Heart right ventricle (tissue), 16 donors: ENCODE results near the gene JMJD7. TPM values are rescaled to one million over a fixed set of nuclear protein-coding genes. Genes with fewer than 3 reads are reported as not detected.

Experiments
- ATAC-seq, 8 donors: fragments of 200-7000 bp; cut with Tn5 transposase; one replicate each; pipeline ENCODE4 v1.9.1; 2020; ENCODE audit warnings: mild to moderate bottlenecking in 8 of 8, moderate library complexity in 8 of 8, moderate number of reproducible peaks in 1 of 8
- DNase-seq, 2 donors: peaks; one replicate each; pipeline ENCODE4 v3.0.0-alpha.2; 2020
- H3K27ac ChIP-seq, 10 donors: fragments of 200-600 bp; sonication (generic) in 2 of 10; one replicate each; pipeline versions ENCODE4 v1.5.0 to v1.8.0; 2020 to 2022; ENCODE audit warnings: mild to moderate bottlenecking in 3 of 10
- H3K27me3 ChIP-seq, 7 donors: fragments of 200-600 bp; one replicate each; pipeline ENCODE4 v1.8.0; 2021 to 2022; ENCODE audit warnings: mild to moderate bottlenecking in 2 of 7
- H3K36me3 ChIP-seq, 9 donors: fragments of 200-600 bp; sonication (generic) in 1 of 9; one replicate each; pipeline versions ENCODE4 v1.5.0 to v1.8.0; 2020 to 2022; ENCODE audit warnings: mild to moderate bottlenecking in 2 of 9
- H3K4me1 ChIP-seq, 9 donors: fragments of 200-600 bp; sonication (generic) in 1 of 9; one replicate each; pipeline versions ENCODE4 v1.5.0 to v1.8.0; 2020 to 2022; ENCODE audit warnings: mild to moderate bottlenecking in 4 of 9
- H3K4me3 ChIP-seq, 10 donors: fragments of 200-600 bp; sonication (generic) in 2 of 10; one replicate each; pipeline versions ENCODE4 v1.5.0 to v1.8.0; 2020 to 2022; ENCODE audit warnings: mild to moderate bottlenecking in 7 of 10, moderate library complexity in 2 of 10
- H3K9me3 ChIP-seq, 11 donors: fragments of 200-600 bp in 10 of 11; sonication (generic) in 2 of 11; one replicate each; pipeline versions ENCODE4 v1.5.0 to v1.8.0; 2013 to 2022; ENCODE audit warnings: mild to moderate bottlenecking in 2 of 11, control low read depth in 1 of 11, moderate library complexity in 1 of 11
- WGBS, 2 donors: extraction: QIAGEN DNeasy Blood & Tissue Kit; methylation state at CpG; one replicate each; pipeline ENCODE4 v1.1.7; 2013; ENCODE audit warnings: inconsistent platforms in 1 of 2; 5-methylcytosine and 5-hydroxymethylcytosine counted together
- intact Hi-C, 10 donors: fragments of 100-400 bp; cut with DNase I; formaldehyde crosslinking; loops; one replicate each; pipeline versions ENCODE4 v1.11.1 to v1.14.2; 2022
- polyA plus RNA-seq, 2 donors: library from polyadenylated mRNA; stranded (reverse); fragments of 200-250 nt; gene quantifications; one replicate each; pipeline ENCODE4 v1.2.3, GENCODE V29; 2013
- total RNA-seq, 10 donors: library from RNA; stranded (reverse); fragmentation: NEBNext Ultra II Directional in 3 of 10; extraction: Animal tissue kit (Norgen Biotek cat#: 25700) in 3 of 10; gene quantifications; one replicate each; pipeline versions ENCODE4 v1.2.1 to v1.2.4, GENCODE V29; 2021 to 2023
- TF ChIP-seq, protein P1 (sequence below), 9 donors: fragments of 200-600 bp; sonication (generic) in 2 of 9; IDR thresholded peaks; one replicate each; pipeline versions ENCODE4 v1.5.0 to v1.8.0; 2021 to 2022; ENCODE audit warnings: antibody characterized with exemption in 9 of 9, mild to moderate bottlenecking in 5 of 9, moderate library complexity in 1 of 9
- donor health status: Arrhythmogenic right ventricular cardiomyopathy.
- donor health status: ischemic (EF 13 %, LVEDD 7.1; RV severe dilation, severe dysfunction).
- donor health status: healthy with polysubstance abuse.
- donor health status: DM: no; HTN: yes; CAD: no.
- donor health status: DM: no; HTN: no; CAD: no.
- donor health status: ischemic (EF 25% LVEDD 6.9; RV normal size, moderate dysfunction).
- donor health status: ischemic (EF 25% LVEDD 5.7; RV mildly dilated, moderate dysfunction).
- donor health status: healthy.
- donor health status: DM: yes; HTN: yes; CAD: no.
- donor health status: Ischemic cardiomyopathy.
- donor health status: ischemic (EF 35%, LVEDD 5.7; RV mildly dilated, moderate dysfunction).
- donor health status: nonischemic (EF 11% LVEDD 7.7; RV severe dilation, severe dysfunction).
- donor health status: DM: yes; HTN: yes; CAD: no.
- donor health status: PGD.
- donor health status: ischemic (EF 29% LVEDD 5.4; RV normal size, mild dysfunction).
- donor health status: nonischemic (EF 23%, LVEDD 6.1; RV moderate dilation, normal function).

The JMJD7 gene
- total and polyA plus RNA-seq, 12 donors = 8.6 to 23.0 (median 12.9) TPM

DNA sequence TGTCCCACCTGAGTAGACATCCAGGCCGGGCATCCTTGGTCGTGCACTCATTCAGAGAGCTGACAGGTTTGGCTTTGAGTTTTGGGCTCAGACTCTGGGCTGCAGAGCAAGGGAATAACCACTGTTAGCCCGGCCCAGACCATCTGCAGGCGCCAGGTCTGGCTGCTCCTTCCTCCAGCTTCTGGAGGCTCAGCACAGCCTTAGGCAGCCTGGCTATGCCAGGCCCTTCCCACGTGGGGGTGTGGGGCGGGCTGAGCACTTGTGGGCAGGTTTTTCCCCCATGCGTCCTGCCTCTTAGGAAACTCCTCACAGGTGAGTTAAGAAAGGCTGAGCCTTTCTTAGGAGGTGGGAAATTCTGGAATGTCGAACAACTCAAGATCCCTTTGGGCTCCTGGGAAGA lies 22.0 kb downstream of the JMJD7 start:
- H3K36me3 ChIP-seq = peaks cover 0 to 43% (median 24%) of the 10 kb centered on the region in 9 donors
- intact Hi-C loops = no loop called here
- H3K4me1 ChIP-seq = no peaks in the 10 kb centered on the region
- WGBS, 2 donors = 74 to 81% methylated on average over 8 of the region's 8 CpGs
- TF ChIP-seq, protein P1, sequence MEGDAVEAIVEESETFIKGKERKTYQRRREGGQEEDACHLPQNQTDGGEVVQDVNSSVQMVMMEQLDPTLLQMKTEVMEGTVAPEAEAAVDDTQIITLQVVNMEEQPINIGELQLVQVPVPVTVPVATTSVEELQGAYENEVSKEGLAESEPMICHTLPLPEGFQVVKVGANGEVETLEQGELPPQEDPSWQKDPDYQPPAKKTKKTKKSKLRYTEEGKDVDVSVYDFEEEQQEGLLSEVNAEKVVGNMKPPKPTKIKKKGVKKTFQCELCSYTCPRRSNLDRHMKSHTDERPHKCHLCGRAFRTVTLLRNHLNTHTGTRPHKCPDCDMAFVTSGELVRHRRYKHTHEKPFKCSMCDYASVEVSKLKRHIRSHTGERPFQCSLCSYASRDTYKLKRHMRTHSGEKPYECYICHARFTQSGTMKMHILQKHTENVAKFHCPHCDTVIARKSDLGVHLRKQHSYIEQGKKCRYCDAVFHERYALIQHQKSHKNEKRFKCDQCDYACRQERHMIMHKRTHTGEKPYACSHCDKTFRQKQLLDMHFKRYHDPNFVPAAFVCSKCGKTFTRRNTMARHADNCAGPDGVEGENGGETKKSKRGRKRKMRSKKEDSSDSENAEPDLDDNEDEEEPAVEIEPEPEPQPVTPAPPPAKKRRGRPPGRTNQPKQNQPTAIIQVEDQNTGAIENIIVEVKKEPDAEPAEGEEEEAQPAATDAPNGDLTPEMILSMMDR (IDR thresholded peaks at IDR 0.05) = no peak
- H3K27me3 ChIP-seq = no peaks in the 10 kb centered on the region
- no peak overlapping the region for H3K4me3 ChIP-seq
- H3K27ac ChIP-seq = no peak overlapping the region
- no peaks in the 10 kb centered on the region for H3K9me3 ChIP-seq
- DNase-seq = no peak
- ATAC-seq = peak in 1 of 8 donors; percentile 8

GRCh38 chr15:41850482-41851166 lies 22.7 kb downstream of the JMJD7 start:
- TF ChIP-seq, protein P1 (IDR thresholded peaks at IDR 0.05) = no peak
- H3K27ac ChIP-seq = no peak overlapping the region
- H3K27me3 ChIP-seq = no peaks in the 10 kb centered on the region
- DNase-seq = no peak
- H3K4me1 ChIP-seq = no peaks in the 10 kb centered on the region
- intact Hi-C loops = no loop called here
- 76 to 86% methylated on average over 16 of the region's 16 CpGs for WGBS, 2 donors
- no peak for ATAC-seq
- H3K9me3 ChIP-seq = no peaks in the 10 kb centered on the region
- peaks cover 0 to 35% (median 24%) of the 10 kb centered on the region in 9 donors for H3K36me3 ChIP-seq
- no peak overlapping the region for H3K4me3 ChIP-seq

- peaks cover 0 to 30% (median 21%) of the 10 kb centered on the region in 9 donors for H3K36me3 ChIP-seq
- H3K27ac ChIP-seq = no peak overlapping the region
- H3K4me3 ChIP-seq = no peak overlapping the region
- ATAC-seq = peak in 1 of 8 donors; percentile 3
- WGBS, 2 donors = 53 to 64% methylated on average over 11 of the region's 11 CpGs
- intact Hi-C loops = no loop called here
- no peaks in the 10 kb centered on the region for H3K27me3 ChIP-seq
- TF ChIP-seq, protein P1 (IDR thresholded peaks at IDR 0.05) = no peak
- H3K4me1 ChIP-seq = no peaks in the 10 kb centered on the region
- DNase-seq = no peak
- H3K9me3 ChIP-seq = no peaks in the 10 kb centered on the region
Measured at GRCh38 chr15:41851167-41851523, 23.3 kb downstream of the JMJD7 start.

DNA sequence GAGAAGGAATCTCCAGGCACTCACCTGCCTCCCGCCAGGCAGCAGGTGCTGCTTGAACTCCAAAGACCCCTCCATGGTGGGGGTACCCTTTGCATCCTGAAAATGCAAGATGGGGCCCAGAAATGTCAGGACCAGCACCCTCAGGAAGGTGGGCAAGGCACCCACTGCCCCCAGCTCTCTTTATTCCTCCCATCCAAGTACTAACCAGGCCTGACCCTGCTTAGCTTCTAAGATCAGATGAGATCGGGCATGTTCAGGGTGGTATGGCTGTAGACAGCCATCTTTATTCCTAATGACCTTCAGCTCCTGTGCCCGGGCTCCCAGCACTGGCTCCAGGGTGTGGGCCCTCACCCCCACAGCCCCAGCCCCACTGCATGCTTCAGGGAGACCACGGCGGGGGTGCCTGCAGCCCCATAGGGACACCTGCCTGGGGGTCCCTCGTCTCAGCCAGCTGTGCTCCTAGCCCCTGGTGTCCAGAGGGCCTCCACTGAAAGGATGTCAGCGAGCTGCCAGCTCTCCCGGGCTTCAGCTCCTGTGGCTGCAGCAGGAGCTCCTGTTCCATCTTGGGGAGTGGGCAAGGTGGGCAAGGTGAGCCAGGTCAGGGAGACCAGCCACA lies 24.0 kb downstream of the JMJD7 start:
- TF ChIP-seq, protein P1 (IDR thresholded peaks at IDR 0.05) = no peak
- ATAC-seq (no peak), DNase-seq (no peak)
- Histone ChIP-seq H3K4me3 (no peak overlapping the region), H3K4me1 (no peaks in the 10 kb centered on the region), H3K36me3 (peaks cover 0 to 23% (median 14%) of the 10 kb centered on the region in 9 donors), H3K9me3 (no peaks in the 10 kb centered on the region), H3K27me3 (no peaks in the 10 kb centered on the region), H3K27ac (no peak overlapping the region)
- intact Hi-C loops = no loop called here
- 85 to 89% methylated on average over 8 of the region's 8 CpGs for WGBS, 2 donors
